Rectal smooth muscle tissue (tissue), 1 donor: Measurements from ENCODE around the gene C10orf90.

Experiments
- H3K27ac ChIP-seq: one replicate; pipeline ENCODE4 v1.7.0; 2013; ENCODE audit warnings: low read depth, low read length, inconsistent platforms
- H3K27me3 ChIP-seq: one replicate; pipeline ENCODE4 v1.7.0; 2013; ENCODE audit warnings: low read length; ENCODE audit not compliant: control insufficient read depth, insufficient read depth
- H3K36me3 ChIP-seq: one replicate; pipeline ENCODE4 v1.7.0; 2013; ENCODE audit warnings: low read length; ENCODE audit not compliant: control insufficient read depth, insufficient read depth
- H3K4me1 ChIP-seq: one replicate; pipeline ENCODE4 v1.7.0; 2013; ENCODE audit warnings: low read length; ENCODE audit not compliant: control insufficient read depth, insufficient read depth
- H3K4me3 ChIP-seq: one replicate; pipeline ENCODE4 v1.7.0; 2013; ENCODE audit warnings: low read length
- H3K9ac ChIP-seq: one replicate; pipeline ENCODE4 v1.7.0; 2013; ENCODE audit warnings: low read length

C10orf90 gene

DNA sequence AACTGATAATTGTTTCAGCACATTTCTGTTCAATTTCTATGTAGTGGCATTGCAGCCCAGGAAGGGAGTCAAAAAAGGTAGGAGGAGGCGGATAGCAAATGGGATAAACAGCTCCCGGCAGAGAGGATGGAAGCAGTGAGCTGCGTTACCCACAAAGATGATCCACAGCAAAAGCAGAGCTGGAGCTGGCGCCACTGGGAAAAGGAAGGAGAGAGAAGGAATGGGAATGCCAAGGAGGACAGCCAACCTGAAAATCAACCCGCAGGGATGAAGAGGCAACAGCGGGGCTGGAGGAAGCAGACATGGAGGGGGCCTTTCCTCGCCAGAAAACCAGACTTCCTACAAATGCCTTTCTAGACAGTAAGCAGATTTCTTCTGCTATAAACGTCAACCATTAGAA, 199.5 kb downstream of the C10orf90 start:
- H3K27me3 ChIP-seq: no peaks in the 10 kb centered on the region

GRCh38 chr10:126469692-126470091, 200.8 kb downstream of the C10orf90 start:
- H3K27ac ChIP-seq: no peak overlapping the region
- no peak overlapping the region for H3K9ac ChIP-seq
- H3K4me1 ChIP-seq: no peaks in the 10 kb centered on the region
- H3K36me3 ChIP-seq: no peaks in the 10 kb centered on the region
- H3K27me3 ChIP-seq: no peaks in the 10 kb centered on the region
- no peak overlapping the region for H3K4me3 ChIP-seq

More for the DNA sequence above, 199.5 kb downstream of the C10orf90 start:
- Histone ChIP-seq H3K9ac (no peak overlapping the region), H3K36me3 (no peaks in the 10 kb centered on the region), H3K4me3 (no peak overlapping the region), H3K4me1 (no peaks in the 10 kb centered on the region), H3K27ac (no peak overlapping the region)

DNA sequence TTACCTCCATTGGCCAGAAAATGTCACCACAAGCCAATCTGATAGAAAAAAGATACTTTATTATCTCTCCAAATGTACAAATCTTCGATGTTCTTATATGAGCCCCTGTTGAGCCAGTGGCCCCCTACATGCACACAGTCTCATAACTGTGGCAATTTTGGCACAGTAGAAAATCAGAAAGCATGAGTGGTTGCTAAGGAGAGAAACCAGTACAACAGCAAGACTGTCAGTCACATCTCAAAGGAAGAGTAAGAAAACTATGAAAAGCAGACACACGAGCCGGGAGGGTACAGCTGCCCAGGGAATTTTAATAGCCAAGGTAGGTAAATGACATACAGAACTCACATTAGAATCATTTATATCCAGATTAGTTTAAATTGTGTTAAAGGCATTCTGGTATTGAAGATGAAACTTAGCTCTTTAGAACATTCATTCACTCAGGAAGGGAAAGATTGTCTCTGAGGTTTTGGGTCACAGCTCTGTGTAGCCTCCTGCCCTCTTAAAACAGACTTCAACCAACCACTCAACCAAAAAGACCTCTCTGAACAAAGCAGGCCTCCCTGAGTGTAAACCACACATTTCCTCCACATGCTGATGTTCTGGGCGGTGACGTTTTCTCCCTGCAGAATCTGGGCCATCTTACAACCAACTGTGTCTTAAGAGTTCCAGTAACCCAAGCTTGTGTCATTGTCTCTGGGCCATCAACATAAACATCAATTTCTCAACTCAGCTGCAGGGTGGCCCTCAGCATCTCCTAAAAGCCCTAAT, 201.4 kb downstream of the C10orf90 start:
- Histone ChIP-seq H3K4me1 (no peaks in the 10 kb centered on the region), H3K4me3 (no peak overlapping the region), H3K36me3 (no peaks in the 10 kb centered on the region), H3K27me3 (no peaks in the 10 kb centered on the region), H3K9ac (no peak overlapping the region), H3K27ac (no peak overlapping the region)

DNA sequence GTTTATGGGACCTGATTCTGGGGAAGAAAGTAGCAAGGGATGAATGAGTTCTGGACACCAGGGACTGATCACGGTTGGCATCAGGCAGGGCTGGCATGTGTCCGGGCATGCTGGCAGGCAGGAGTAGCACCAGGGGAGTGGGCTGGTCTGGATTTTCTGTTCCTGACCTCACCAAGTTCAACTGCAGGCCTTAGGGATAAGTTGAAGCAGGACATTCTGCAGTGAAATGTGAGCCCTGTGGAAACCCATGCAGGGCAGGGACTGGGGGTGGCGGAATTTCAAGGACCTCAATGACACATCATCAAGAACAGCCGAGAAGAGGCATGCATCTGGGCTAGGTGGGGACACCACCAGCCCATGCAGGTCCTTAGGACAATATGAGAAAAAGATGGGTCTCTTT, 202.0 kb downstream of the C10orf90 start:
- H3K9ac ChIP-seq: no peak overlapping the region
- H3K36me3 ChIP-seq: no peaks in the 10 kb centered on the region
- no peak overlapping the region for H3K4me3 ChIP-seq
- H3K4me1 ChIP-seq: no peaks in the 10 kb centered on the region
- H3K27ac ChIP-seq: no peak overlapping the region
- H3K27me3 ChIP-seq: no peaks in the 10 kb centered on the region

DNA sequence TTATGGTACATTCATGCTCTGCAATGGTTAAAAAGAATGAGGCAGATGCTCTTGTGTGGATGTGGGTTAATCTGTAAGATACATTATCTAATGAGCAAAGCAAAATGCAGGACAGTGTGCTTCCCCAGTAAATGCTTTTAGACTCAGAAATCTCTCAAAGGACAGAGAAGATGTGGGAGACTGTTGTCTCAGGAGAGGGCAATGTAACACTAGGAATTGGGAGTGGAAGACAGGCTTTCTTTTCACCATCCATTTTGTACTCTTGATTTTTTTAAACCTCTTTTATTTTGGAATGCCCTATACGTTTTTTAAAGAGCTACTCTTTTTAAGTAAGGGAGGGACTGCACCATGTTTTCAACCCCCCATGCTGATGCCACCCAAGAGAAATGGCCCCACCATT, 204.7 kb downstream of the C10orf90 start:
- Histone ChIP-seq H3K27ac (no peak overlapping the region), H3K9ac (no peak overlapping the region), H3K36me3 (no peaks in the 10 kb centered on the region), H3K4me3 (no peak overlapping the region), H3K4me1 (no peaks in the 10 kb centered on the region), H3K27me3 (no peaks in the 10 kb centered on the region)

- H3K9ac ChIP-seq: no peak overlapping the region
- no peaks in the 10 kb centered on the region for H3K36me3 ChIP-seq
- no peak overlapping the region for H3K27ac ChIP-seq
- H3K27me3 ChIP-seq: no peaks in the 10 kb centered on the region
- H3K4me1 ChIP-seq: no peaks in the 10 kb centered on the region
- no peak overlapping the region for H3K4me3 ChIP-seq
Measured at GRCh38 chr10:126463286-126463685, 207.2 kb downstream of the C10orf90 start.

GRCh38 chr10:126461289-126461940, 209.1 kb downstream of the C10orf90 start:
- no peak overlapping the region for H3K4me3 ChIP-seq
- no peaks in the 10 kb centered on the region for H3K4me1 ChIP-seq
- no peak overlapping the region for H3K27ac ChIP-seq
- no peak overlapping the region for H3K9ac ChIP-seq
- no peaks in the 10 kb centered on the region for H3K27me3 ChIP-seq
- H3K36me3 ChIP-seq: no peaks in the 10 kb centered on the region

DNA sequence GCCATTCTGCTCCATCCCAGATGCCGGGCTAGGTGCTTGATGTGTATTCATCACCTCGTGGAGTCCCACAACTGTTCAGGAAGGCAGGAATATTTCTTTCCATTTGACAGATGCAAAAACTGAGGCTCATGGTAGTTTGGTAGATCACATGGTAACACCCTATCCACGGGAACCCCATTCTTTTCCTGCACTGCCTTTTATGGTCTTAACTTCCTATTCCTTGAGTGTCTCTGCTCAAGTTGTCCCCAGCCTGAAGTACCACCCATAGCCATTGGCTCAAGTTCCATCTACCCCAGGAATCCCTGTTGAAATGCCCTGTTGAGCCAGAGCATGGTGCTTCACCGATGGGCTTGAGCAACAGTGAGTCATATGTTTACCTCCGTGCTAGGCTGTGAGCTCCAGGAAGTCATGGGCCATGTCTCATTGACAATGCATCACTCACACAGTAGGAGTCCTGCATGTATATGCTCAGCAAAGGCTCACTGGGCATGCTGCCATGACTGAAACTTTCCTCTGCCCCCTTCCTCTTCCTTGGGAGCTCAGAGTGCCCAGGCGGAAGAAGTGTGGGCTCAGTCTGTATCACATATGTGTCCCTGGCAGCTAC, 210.5 kb downstream of the C10orf90 start:
- no peak overlapping the region for H3K27ac ChIP-seq

GRCh38 chr10:126459032-126459831, 211.3 kb downstream of the C10orf90 start:
- no peaks in the 10 kb centered on the region for H3K36me3 ChIP-seq
- H3K4me3 ChIP-seq: no peak overlapping the region
- no peaks in the 10 kb centered on the region for H3K4me1 ChIP-seq
- H3K27me3 ChIP-seq: no peaks in the 10 kb centered on the region
- no peak overlapping the region for H3K9ac ChIP-seq
- no peak overlapping the region for H3K27ac ChIP-seq

More for the DNA sequence above, 210.5 kb downstream of the C10orf90 start:
- no peaks in the 10 kb centered on the region for H3K27me3 ChIP-seq
- H3K4me3 ChIP-seq: no peak overlapping the region
- no peaks in the 10 kb centered on the region for H3K36me3 ChIP-seq
- H3K4me1 ChIP-seq: no peaks in the 10 kb centered on the region
- no peak overlapping the region for H3K9ac ChIP-seq

- Histone ChIP-seq H3K27me3 (no peaks in the 10 kb centered on the region), H3K4me3 (no peak overlapping the region), H3K27ac (no peak overlapping the region), H3K9ac (no peak overlapping the region), H3K36me3 (no peaks in the 10 kb centered on the region), H3K4me1 (no peaks in the 10 kb centered on the region)
Measured at GRCh38 chr10:126458466-126458865, 212.0 kb downstream of the C10orf90 start.

GRCh38 chr10:126456632-126457031, 213.9 kb downstream of the C10orf90 start:
- Histone ChIP-seq H3K4me1 (no peaks in the 10 kb centered on the region), H3K9ac (no peak overlapping the region), H3K36me3 (no peaks in the 10 kb centered on the region), H3K4me3 (no peak overlapping the region), H3K27ac (no peak overlapping the region), H3K27me3 (no peaks in the 10 kb centered on the region)

DNA sequence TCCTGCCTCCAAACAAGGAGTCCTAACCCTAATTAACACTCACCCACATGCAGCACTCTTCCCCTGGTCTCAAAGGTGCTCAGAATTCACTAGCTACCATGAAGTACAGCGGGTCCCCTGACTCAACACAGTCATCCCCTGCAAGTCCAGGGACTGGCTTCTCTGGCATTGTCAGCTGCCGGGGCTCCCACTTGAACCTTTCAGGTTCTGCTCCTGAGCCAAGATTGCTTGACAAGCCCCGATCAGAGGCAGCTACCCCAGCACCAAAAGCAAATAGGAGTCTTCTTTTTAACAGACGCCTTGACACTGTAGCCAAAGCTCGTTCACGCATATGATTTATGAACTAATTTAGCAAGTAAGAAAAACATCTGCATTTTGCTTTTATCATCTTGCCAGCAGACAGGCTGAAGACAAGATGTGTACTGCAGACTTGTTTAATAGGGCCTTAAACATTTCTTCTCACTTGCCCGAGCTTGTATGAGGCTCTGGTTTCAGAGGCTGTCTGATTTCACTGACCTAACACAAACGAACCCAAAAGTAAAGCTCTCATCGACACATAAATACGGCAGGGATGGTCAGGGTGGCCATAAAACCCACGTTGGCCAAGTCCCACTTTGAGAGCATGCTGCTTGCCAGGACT, 214.6 kb downstream of the C10orf90 start:
- Histone ChIP-seq H3K4me1 (no peaks in the 10 kb centered on the region), H3K27ac (no peak overlapping the region), H3K36me3 (no peaks in the 10 kb centered on the region), H3K4me3 (no peak overlapping the region), H3K9ac (no peak overlapping the region), H3K27me3 (no peaks in the 10 kb centered on the region)
